HepG2 (cell line): ENCODE data around the gene MYH9. TPM values are rescaled to one million over a fixed set of nuclear protein-coding genes. Genes with fewer than 3 reads are reported as not detected.

Source experiments
- ATF2 ChIP-seq: sonication (generic); formaldehyde crosslinking; IDR thresholded peaks from 2 replicates; pipeline ENCODE4 v1.4.0; 2020; ENCODE audit warnings: missing genetic modification reagents
- BRF2 ChIP-seq: sonication (generic); formaldehyde crosslinking; IDR thresholded peaks from 2 replicates; pipeline ENCODE4 v1.8.1; 2022; ENCODE audit warnings: mild to moderate bottlenecking, missing genetic modification reagents
- FOXA1 ChIP-seq, 2 experiments: fragments of 450-650 bp in 1 of 2; sonication (generic) in 1 of 2; formaldehyde crosslinking in 1 of 2; IDR thresholded peaks; 2 replicates each; pipeline versions ENCODE4 v1.4.0 to v1.6.1; 2016 to 2020; ENCODE audit warnings: missing genetic modification reagents in 1 of 2
- FOXJ3 ChIP-seq: sonication (generic); formaldehyde crosslinking; IDR thresholded peaks from 2 replicates; pipeline ENCODE4 v1.4.0; 2020; ENCODE audit warnings: missing genetic modification reagents, mild to moderate bottlenecking, borderline replicate concordance
- KDM3A ChIP-seq: IDR thresholded peaks from 2 replicates; pipeline ENCODE4 v1.6.1; 2018; ENCODE audit warnings: low read depth, missing compliant biosample characterization
- MIXL1 ChIP-seq: IDR thresholded peaks from 2 replicates; pipeline ENCODE4 v1.6.1; 2016
- MYC ChIP-seq: sonication (generic); formaldehyde crosslinking; IDR thresholded peaks from 2 replicates; pipeline ENCODE4 v1.9.0; 2021; ENCODE audit warnings: missing genetic modification reagents, borderline replicate concordance
- NFATC3 ChIP-seq: sonication (generic); formaldehyde crosslinking; IDR thresholded peaks from 2 replicates; pipeline ENCODE4 v1.5.1; 2020; ENCODE audit warnings: mild to moderate bottlenecking, missing genetic modification reagents
- PITX1 ChIP-seq: sonication (generic); formaldehyde crosslinking; IDR thresholded peaks from 2 replicates; pipeline ENCODE4 v1.5.1; 2020; ENCODE audit warnings: mild to moderate bottlenecking, missing genetic modification reagents
- PLRG1 ChIP-seq: fragments of 450-650 bp; conservative IDR thresholded peaks from 2 replicates; pipeline ENCODE4 v1.6.1; 2016
- RFX1 ChIP-seq: fragments of 450-650 bp; IDR thresholded peaks from 2 replicates; pipeline ENCODE4 v1.6.1; 2017
- SRSF1 ChIP-seq: fragments of 200-400 bp; formaldehyde crosslinking; optimal IDR thresholded peaks from 2 replicates; pipeline ENCODE3; 2017; ENCODE audit warnings: mild to moderate bottlenecking, low read depth, low read length, moderate library complexity
- ZBTB34 ChIP-seq: sonication (generic); formaldehyde crosslinking; IDR thresholded peaks from 2 replicates; pipeline ENCODE4 v1.8.0; 2022; ENCODE audit warnings: mild to moderate bottlenecking, missing genetic modification reagents
- ZNF121 ChIP-seq: sonication (generic); formaldehyde crosslinking; IDR thresholded peaks from 2 replicates; pipeline ENCODE4 v1.5.0; 2020; ENCODE audit warnings: mild to moderate bottlenecking, missing genetic modification reagents
- ZNF142 ChIP-seq: sonication (generic); formaldehyde crosslinking; IDR thresholded peaks from 2 replicates; pipeline ENCODE4 v1.4.0; 2020; ENCODE audit warnings: missing genetic modification reagents
- ZNF292 ChIP-seq: sonication (generic); formaldehyde crosslinking; IDR thresholded peaks from 2 replicates; pipeline ENCODE4 v1.8.1; 2022; ENCODE audit warnings: mild to moderate bottlenecking, low read depth, missing genetic modification reagents, borderline replicate concordance
- ZNF460 ChIP-seq: sonication (generic); formaldehyde crosslinking; IDR thresholded peaks from 2 replicates; pipeline ENCODE4 v1.5.1; 2020; ENCODE audit warnings: missing genetic modification reagents, mild to moderate bottlenecking, borderline replicate concordance
- ZNF616 ChIP-seq: sonication (generic); formaldehyde crosslinking; IDR thresholded peaks from 2 replicates; pipeline ENCODE4 v1.5.0; 2020; ENCODE audit warnings: low read depth, mild to moderate bottlenecking, missing genetic modification reagents
- ZNF773 ChIP-seq: sonication (generic); formaldehyde crosslinking; IDR thresholded peaks from 2 replicates; pipeline ENCODE4 v1.4.0; 2020; ENCODE audit warnings: missing genetic modification reagents, borderline replicate concordance
- ZNF891 ChIP-seq: sonication (generic); formaldehyde crosslinking; IDR thresholded peaks from 2 replicates; pipeline ENCODE4 v1.5.0; 2020; ENCODE audit warnings: mild to moderate bottlenecking, missing genetic modification reagents
- polyA plus RNA-seq, 8 experiments: library from polyadenylated mRNA; depleted of rRNA in 3 of 8; stranded (reverse) in 7 of 8; unstranded in 1 of 8; fragments of >200 nt; fragmentation: Illumina TruSeq in 4 of 8; extraction: Trizol in 4 of 8; gene quantifications; 2 replicates each; pipeline versions ENCODE4 v1.2.1 to v1.2.3, GENCODE V29; 2011 to 2016; ENCODE audit warnings: low read depth in 4 of 8, missing spikeins in 1 of 8, mixed read lengths in 1 of 8; ENCODE audit not compliant: insufficient read depth in 1 of 8
- total RNA-seq, 5 experiments: library from RNA; depleted of rRNA; stranded (reverse); fragments of >200 nt; fragmentation: Illumina TruSeq; extraction: Trizol; gene quantifications; 2 replicates each; pipeline ENCODE4 v1.2.3, GENCODE V29; 2016; ENCODE audit warnings: low read depth in 1 of 5

The MYH9 gene
- total and polyA plus RNA-seq, 2 of the 13 experiments (the other 11 are each of a cell fraction or from before 2014, with no cell fraction given), result 50.7 to 98.5 TPM

GRCh38 chr22:36350751-36351594, 36.8 kb downstream of the MYH9 start (continued):
- TF ChIP-seq RFX1 (no peak), ZNF460 (CRISPR knock-in tag) (no peak), ZNF142 (no peak), ZNF616 (CRISPR knock-in tag) (no peak), PLRG1 (no peak), MIXL1 (no peak), ATF2 (CRISPR knock-in tag) (no peak), ZBTB34 (CRISPR knock-in tag) (peak; percentile 88), KDM3A (CRISPR knock-in tag) (peak; percentile 69; the same call in 1 of the 2 replicates), ZNF773 (no peak), MYC (peak; percentile 73; the same call in 1 of the 2 replicates), PITX1 (CRISPR knock-in tag) (no peak), SRSF1 (no peak), BRF2 (CRISPR knock-in tag) (no peak), FOXA1 (IDR thresholded peaks at IDR 0.05) (peak; percentile 68; the same call in 1 of the 2 replicates), FOXA1 (CRISPR knock-in tag; IDR thresholded peaks at IDR 0.05) (peak; percentile 98), ZNF121 (no peak), ZNF292 (CRISPR knock-in tag) (peak; percentile 73; the same call in 1 of the 2 replicates), NFATC3 (CRISPR knock-in tag) (no peak), ZNF891 (CRISPR knock-in tag) (peak; percentile 85), FOXJ3 (CRISPR knock-in tag) (peak; percentile 67)
